Gastrocnemius medialis (tissue), 4 donors: Measurements from ENCODE around the gene TOMM6.

Experiments used
- CTCF ChIP-seq, 5 experiments: fragments of 450-650 bp in 3 of 5; fragments of 200-600 bp in 2 of 5; sonication (generic) in 2 of 5; IDR thresholded peaks in 4 of 5; conservative IDR thresholded peaks in 1 of 5; 1 replicate in 4 of 5; 2 replicates in 1 of 5; pipeline ENCODE4 v1.5.1; 2016 to 2019; ENCODE audit warnings: antibody characterized with exemption in 5 of 5, mild to moderate bottlenecking in 3 of 5, moderate library complexity in 3 of 5
- POLR2A ChIP-seq, 2 donors: fragments of 450-650 bp; IDR thresholded peaks; one replicate each; pipeline ENCODE4 v1.6.1; 2017; ENCODE audit warnings: antibody characterized with exemption in 2 of 2, mild to moderate bottlenecking in 2 of 2, moderate library complexity in 2 of 2

GRCh38 chr6:41787219-41787917 is at the start of gene TOMM6:
- peak; percentile 94 to 97 (median 95) for TF ChIP-seq CTCF (IDR thresholded peaks at IDR 0.05 in 4 of 5, conservative IDR thresholded peaks at IDR 0.05 in 1 of 5)
- TF ChIP-seq POLR2A (IDR thresholded peaks at IDR 0.05), result peak; percentile 76 to 77
